B cell (primary cell): ENCODE results near the gene EED. TPM values are rescaled to one million over a fixed set of nuclear protein-coding genes. Genes with fewer than 3 reads are reported as not detected.
A peak's percentile ranks its signal among the peaks of the same experiment; 100 is the strongest.

ENCODE experiments used
- ATAC-seq: fragments of 200-7000 bp; cut with Tn5 transposase; one replicate; pipeline ENCODE4 v1.10.0; 2021; ENCODE audit warnings: low read depth, mild to moderate bottlenecking, moderate number of reproducible peaks, moderate library complexity
- CTCF ChIA-PET: fragments of 350-600 bp; sonication (Branson Sonifier 250); formaldehyde crosslinking; loops from one replicate; lab custom pipeline; 2021; ENCODE audit warnings: antibody characterized with exemption, inconsistent platforms; lab: Charles Lee
- POLR2A ChIA-PET: fragments of 350-600 bp; sonication (Branson Sonifier 250); formaldehyde crosslinking; loops from one replicate; lab custom pipeline; 2021; ENCODE audit warnings: antibody characterized with exemption; lab: Charles Lee
- DNase-seq: peaks from one replicate; pipeline ENCODE4 v3.0.0; 2013
- H2AFZ ChIP-seq: 2 replicates; pipeline ENCODE4 v1.6.1; 2012; ENCODE audit warnings: mild to moderate bottlenecking, low read depth, low read length; ENCODE audit not compliant: insufficient read depth, poor library complexity, severe bottlenecking
- H3K27ac ChIP-seq, 2 donors: 1 replicate in 1 of 2; 2 replicates in 1 of 2; pipeline ENCODE4 v1.5.1; 2012 to 2013; ENCODE audit warnings: low read length in 2 of 2, mild to moderate bottlenecking in 2 of 2, moderate library complexity in 1 of 2
- H3K27me3 ChIP-seq, 4 experiments: fragments of 200-600 bp in 1 of 4; sonication (generic) in 1 of 4; replicated peaks in 1 of 4; 1 replicate in 2 of 4; 2 replicates in 2 of 4; pipeline versions ENCODE4 v1.6.1 to v1.7.0; 2013 to 2016; ENCODE audit warnings: low read length in 3 of 4, mild to moderate bottlenecking in 2 of 4, mixed read lengths in 1 of 4, moderate library complexity in 1 of 4; ENCODE audit not compliant: insufficient read depth in 4 of 4, control insufficient read depth in 3 of 4; ENCODE audit errors: control extremely low read depth in 1 of 4
- H3K36me3 ChIP-seq, 2 experiments: replicated peaks in 1 of 2; 1 replicate in 1 of 2; 2 replicates in 1 of 2; pipeline versions ENCODE4 v1.6.1 to v1.7.1; 2013; ENCODE audit warnings: low read length in 1 of 2; ENCODE audit not compliant: insufficient read depth in 2 of 2, control insufficient read depth in 1 of 2; ENCODE audit errors: control extremely low read depth in 1 of 2, extremely low read depth in 1 of 2
- H3K4me1 ChIP-seq, 2 donors: fragments of 200-600 bp in 1 of 2; sonication (generic) in 1 of 2; 1 replicate in 1 of 2; 2 replicates in 1 of 2; pipeline versions ENCODE4 v1.5.1 to v1.6.1; 2013 to 2017; ENCODE audit warnings: low read length in 2 of 2; ENCODE audit not compliant: control insufficient read depth in 2 of 2, insufficient read depth in 2 of 2
- H3K4me2 ChIP-seq: replicated peaks from 2 replicates; pipeline ENCODE3; 2012; ENCODE audit warnings: mild to moderate bottlenecking, low read depth, low read length; ENCODE audit not compliant: poor library complexity, severe bottlenecking
- H3K4me3 ChIP-seq, 5 experiments: fragments of 200-600 bp in 1 of 5; sonication (generic) in 1 of 5; 1 replicate in 3 of 5; 2 replicates in 2 of 5; pipeline versions ENCODE4 v1.5.1 to v1.7.0; 2011 to 2016; ENCODE audit warnings: low read length in 4 of 5, mild to moderate bottlenecking in 4 of 5, low read depth in 2 of 5, control low read depth in 1 of 5, moderate library complexity in 1 of 5; ENCODE audit not compliant: insufficient read depth in 1 of 5; ENCODE audit errors: control extremely low read depth in 1 of 5, extremely low read depth in 1 of 5
- H3K79me2 ChIP-seq: fragments of 200-600 bp; sonication (generic); one replicate; pipeline ENCODE4 v1.6.0; 2016; ENCODE audit warnings: low read length; ENCODE audit not compliant: control insufficient read depth, insufficient read depth
- H3K9ac ChIP-seq: fragments of 200-600 bp; sonication (generic); 2 replicates; pipeline ENCODE4 v1.6.1; 2017; ENCODE audit warnings: mild to moderate bottlenecking, low read length, moderate library complexity
- H3K9me3 ChIP-seq, 3 donors: one replicate each; pipeline versions ENCODE4 v1.6.1 to v1.7.1; 2013; ENCODE audit warnings: low read length in 2 of 3; ENCODE audit not compliant: control insufficient read depth in 2 of 3, insufficient read depth in 1 of 3; ENCODE audit errors: control extremely low read depth in 1 of 3
- H4K20me1 ChIP-seq: 2 replicates; pipeline ENCODE4 v1.6.0; 2012; ENCODE audit warnings: mild to moderate bottlenecking, low read length; ENCODE audit not compliant: insufficient read depth, control insufficient read depth, poor library complexity, severe bottlenecking
- H3K27ac Mint-ChIP-seq: one replicate; pipeline ENCODE4 v1.8.0; 2021; ENCODE audit warnings: mixed read lengths
- H3K27me3 Mint-ChIP-seq: one replicate; pipeline ENCODE4 v1.8.0; 2021; ENCODE audit warnings: mixed read lengths
- H3K4me1 Mint-ChIP-seq: one replicate; pipeline ENCODE4 v1.8.0; 2021; ENCODE audit warnings: mixed read lengths
- H3K4me3 Mint-ChIP-seq: one replicate; pipeline ENCODE4 v1.8.0; 2021; ENCODE audit warnings: mixed read lengths
- H3K9me3 Mint-ChIP-seq: one replicate; pipeline ENCODE4 v1.8.0; 2022; ENCODE audit warnings: mixed read lengths; ENCODE audit not compliant: insufficient read depth
- CTCF ChIP-seq: fragments of 200-600 bp; IDR thresholded peaks from one replicate; pipeline ENCODE4 v1.8.0; 2022; ENCODE audit warnings: antibody characterized with exemption, mild to moderate bottlenecking
- EZH2 ChIP-seq: IDR thresholded peaks from 2 replicates; pipeline ENCODE4 v1.6.1; 2012; ENCODE audit warnings: borderline replicate concordance, low read depth, mild to moderate bottlenecking, moderate library complexity, low read length; ENCODE audit not compliant: insufficient read depth, poor library complexity, severe bottlenecking
- WGBS: methylation state at CpG from one replicate; pipeline ENCODE4 v1.1.5; 2013; ENCODE audit warnings: missing lambda C conversion rate; ENCODE audit not compliant: insufficient coverage; 5-methylcytosine and 5-hydroxymethylcytosine counted together
- intact Hi-C: fragments of 100-400 bp; cut with micrococcal nuclease; formaldehyde crosslinking; loops from one replicate; pipeline ENCODE4 v1.10.0; 2022
- polyA plus RNA-seq: library from polyadenylated mRNA; depleted of rRNA; stranded (reverse); fragments of >200 nt; gene quantifications from 2 replicates; pipeline ENCODE4 v1.2.3, GENCODE V29; 2012
- total RNA-seq, 2 donors: library from RNA; stranded (reverse); fragments of 120-200 nt in 1 of 2; gene quantifications; 1 replicate in 1 of 2; 2 replicates in 1 of 2; pipeline versions ENCODE4 v1.2.3 to v1.2.4, GENCODE V29; 2013 to 2022

The EED gene
- total and polyA plus RNA-seq, 2 donors (not counting 1 experiment from before 2014, with no cell fraction given): 21.8 to 49.5 TPM

DNA sequence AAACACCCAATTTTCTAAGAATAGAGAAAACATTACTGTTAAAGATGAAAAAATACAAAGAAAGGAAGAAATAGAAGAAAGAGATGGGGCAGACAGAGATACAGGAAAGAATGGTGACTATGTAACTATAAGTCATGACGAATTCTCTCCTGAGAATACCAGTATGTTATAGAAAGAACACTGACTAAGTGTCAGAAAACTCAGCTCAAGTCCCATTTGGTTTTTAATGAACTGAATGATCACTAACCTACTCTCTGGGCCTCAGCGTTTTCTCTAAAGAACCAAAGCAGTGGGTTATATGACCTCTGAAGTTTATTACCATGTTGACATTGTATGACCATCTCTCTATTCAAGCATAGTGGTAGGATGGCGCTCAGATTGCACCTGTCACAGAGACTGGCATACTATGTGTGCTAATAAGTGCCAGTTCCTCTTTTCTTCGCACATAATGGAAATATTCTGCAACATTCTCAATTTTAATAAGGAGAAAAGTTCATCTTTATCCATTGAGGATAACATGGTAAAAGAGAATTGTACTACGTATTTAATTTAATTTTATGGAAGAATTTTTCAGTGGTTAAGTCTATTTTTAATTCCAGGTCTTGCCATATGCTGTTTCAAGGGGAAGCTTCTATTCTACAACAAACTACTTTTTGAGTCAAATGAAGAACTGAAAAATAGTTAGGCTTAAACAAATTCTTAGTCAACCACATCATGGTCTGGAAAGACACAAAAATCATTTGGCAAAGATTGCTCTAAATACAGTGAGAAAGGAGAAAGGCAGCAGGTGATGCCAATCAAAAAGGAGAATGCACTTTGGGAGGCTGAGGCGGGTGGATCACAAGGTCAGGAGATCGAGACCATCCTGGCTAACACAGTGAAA is 25.0 kb upstream of the EED start:
- peak overlapping the region; percentile 86 for H3K27ac Mint-ChIP-seq
- H3K27me3 Mint-ChIP-seq: no peaks in the 10 kb centered on the region
- peak overlapping the region; percentile 65 for H3K4me3 Mint-ChIP-seq
- ChIA-PET CTCF (interaction anchor here (1.2 to 5.8 kb wide), 10 partner anchors 12 to 178 kb away, joined by 3 to 48 read pairs (median 6); no protein-coding TSS in a partner anchor), POLR2A (interaction anchor here (0.6 to 2.2 kb wide), 7 partner anchors 17 to 591 kb away, joined by 3 to 8 read pairs (median 4); partner anchors contain the start of genes PICALM and TMEM126B)
- Histone ChIP-seq H4K20me1 (no peaks in the 10 kb centered on the region), H3K79me2 (no peaks in the 10 kb centered on the region), H3K9ac (peak overlapping the region; percentile 30), H3K27ac (peak overlapping the region; percentile 62 to 77), H3K4me1 (peaks cover 31 to 34% of the 10 kb centered on the region in 2 donors), H3K4me2 (peak overlapping the region; percentile 64), H3K27me3 (no peaks in the 10 kb centered on the region), H2AFZ (peak overlapping the region; percentile 8), H3K9me3 (no peaks in the 10 kb centered on the region), H3K36me3 (no peaks in the 10 kb centered on the region), H3K4me3 (peak overlapping the region in 2 of 5 experiments; percentile 16 to 37)
- ATAC-seq: peak; percentile 92
- DNase-seq: peak; percentile 79
- TF ChIP-seq CTCF: no peak
- no CpG with 5 or more reads among the region's 7 CpGs for WGBS
- H3K4me1 Mint-ChIP-seq: peaks cover 35% of the 10 kb centered on the region
- intact Hi-C loops: loop anchor here (1.0 kb wide), 3 partner anchors 17 to 150 kb away; partner anchors contain the start of genes EED and PICALM
- H3K9me3 Mint-ChIP-seq: no peaks in the 10 kb centered on the region

DNA sequence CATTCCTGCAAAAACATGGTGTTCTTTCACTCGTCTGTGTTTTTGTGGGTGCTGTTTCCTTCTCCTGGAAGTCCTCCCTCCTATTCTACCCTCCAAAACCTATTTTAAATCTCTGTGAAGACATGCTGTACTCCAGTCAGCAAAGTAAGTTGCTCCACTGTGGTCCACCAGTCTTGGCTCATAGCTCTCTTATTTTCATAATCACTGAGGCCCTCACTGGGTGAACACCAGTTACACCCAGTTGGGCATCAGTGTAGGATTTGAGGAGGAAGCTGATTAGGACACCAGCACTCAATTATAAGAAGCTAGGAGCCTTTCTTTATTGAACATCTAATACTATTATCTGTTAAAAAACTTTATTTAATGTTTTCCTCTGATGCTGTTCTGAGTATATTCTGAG is 23.9 kb upstream of the EED start:
- H3K4me2 ChIP-seq: peak overlapping the region; percentile 64

More for the DNA sequence above, 23.9 kb upstream of the EED start:
- H3K36me3 ChIP-seq: no peaks in the 10 kb centered on the region
- Mint-ChIP-seq H3K27ac (peak overlapping the region; percentile 87), H3K4me1 (peaks cover 31% of the 10 kb centered on the region), H3K4me3 (peak overlapping the region; percentile 74), H3K27me3 (no peaks in the 10 kb centered on the region), H3K9me3 (no peaks in the 10 kb centered on the region)
- peaks cover 28 to 29% of the 10 kb centered on the region in 2 donors for H3K4me1 ChIP-seq
- no peaks in the 10 kb centered on the region for H4K20me1 ChIP-seq
- no peak overlapping the region for H3K27ac ChIP-seq
- DNase-seq: no peak
- intact Hi-C loops: no loop called here
- no peak for ATAC-seq
- ChIA-PET CTCF (interaction anchor here (0.7 to 5.3 kb wide), 10 partner anchors 9 to 366 kb away, joined by 3 to 48 read pairs (median 5); partner anchors contain the start of genes CCDC83 and EED), POLR2A (interaction anchor here (0.6 to 1.5 kb wide), 2 partner anchors 24 to 140 kb away, joined by 4 to 6 read pairs; no protein-coding TSS in a partner anchor)
- no peak overlapping the region for H3K9ac ChIP-seq
- no peak overlapping the region for H3K4me3 ChIP-seq
- no peaks in the 10 kb centered on the region for H3K27me3 ChIP-seq
- H3K9me3 ChIP-seq: no peaks in the 10 kb centered on the region
- no CpG with 5 or more reads among the region's 1 CpG for WGBS
- TF ChIP-seq CTCF (no peak), EZH2 (no peak)
- H3K79me2 ChIP-seq: no peaks in the 10 kb centered on the region
- no peak overlapping the region for H2AFZ ChIP-seq
